Natural killer cell (primary cell): ENCODE data around the gene CDX1. TPM values are rescaled to one million over a fixed set of nuclear protein-coding genes. Genes with fewer than 3 reads are reported as not detected.
"Not testable (repeated sequence)": the region's sequence is repeated elsewhere in the genome, so short reads cannot be mapped to it uniquely, and the experiment has no call there.

Experiments used
- ATAC-seq, 3 donors: fragments of 150-1000 bp in 2 of 3; fragments of 200-7000 bp in 1 of 3; cut with Tn5 transposase; 1 replicate in 1 of 3; 2 replicates in 2 of 3; pipeline ENCODE4 v1.10.0; 2021; ENCODE audit warnings: mild to moderate bottlenecking in 2 of 3, moderate library complexity in 2 of 3
- DNase-seq, 2 donors: peaks; one replicate each; pipeline versions ENCODE4 v3.0.0 to v3.0.0-alpha.2; 2013 to 2021; ENCODE audit warnings: mixed read lengths in 1 of 2
- H3K27ac ChIP-seq: one replicate; pipeline ENCODE4 v1.5.1; 2013; ENCODE audit warnings: mild to moderate bottlenecking, low read length
- H3K27me3 ChIP-seq: one replicate; pipeline ENCODE4 v1.6.1; 2013; ENCODE audit warnings: low read length; ENCODE audit not compliant: control insufficient read depth, insufficient read depth
- H3K36me3 ChIP-seq: one replicate; pipeline ENCODE4 v1.6.1; 2013; ENCODE audit warnings: low read length; ENCODE audit not compliant: control insufficient read depth, insufficient read depth
- H3K4me1 ChIP-seq: one replicate; pipeline ENCODE4 v1.6.1; 2013; ENCODE audit warnings: low read length; ENCODE audit not compliant: control insufficient read depth, insufficient read depth
- H3K4me3 ChIP-seq: one replicate; pipeline ENCODE4 v1.5.1; 2013; ENCODE audit warnings: low read length
- H3K9me3 ChIP-seq: one replicate; pipeline ENCODE4 v1.6.1; 2013; ENCODE audit warnings: low read length; ENCODE audit not compliant: control insufficient read depth, insufficient read depth
- H3K27ac Mint-ChIP-seq, 2 donors: one replicate each; pipeline ENCODE4 v1.8.0; 2022; ENCODE audit warnings: mild to moderate bottlenecking in 2 of 2, mixed read lengths in 2 of 2, moderate library complexity in 1 of 2
- H3K27me3 Mint-ChIP-seq, 2 donors: one replicate each; pipeline ENCODE4 v1.8.0; 2022; ENCODE audit warnings: low read depth in 2 of 2, mixed read lengths in 2 of 2
- H3K36me3 Mint-ChIP-seq: one replicate; pipeline ENCODE4 v1.8.0; 2022; ENCODE audit warnings: mixed read lengths
- H3K4me1 Mint-ChIP-seq, 2 donors: one replicate each; pipeline ENCODE4 v1.8.0; 2022; ENCODE audit warnings: mixed read lengths in 2 of 2
- H3K4me3 Mint-ChIP-seq: one replicate; pipeline ENCODE4 v1.8.0; 2022; ENCODE audit warnings: mild to moderate bottlenecking, moderate library complexity, mixed read lengths
- H3K9me3 Mint-ChIP-seq, 2 donors: one replicate each; pipeline ENCODE4 v1.8.0; 2022; ENCODE audit warnings: mixed read lengths in 2 of 2
- WGBS: methylation state at CpG from one replicate; pipeline ENCODE4 v1.1.7; 2013; ENCODE audit warnings: missing lambda C conversion rate; ENCODE audit not compliant: insufficient coverage; 5-methylcytosine and 5-hydroxymethylcytosine counted together
- intact Hi-C: fragments of 100-400 bp; cut with micrococcal nuclease; formaldehyde crosslinking; loops from one replicate; pipeline ENCODE4 v1.14.2; 2022
- total RNA-seq, 4 donors: library from RNA; stranded (reverse); fragments of 120-200 nt in 1 of 4; gene quantifications; one replicate each; pipeline versions ENCODE4 v1.2.3 to v1.2.4, GENCODE V29; 2013 to 2022
- TF ChIP-seq, protein P1 (sequence below): fragments of 200-600 bp; IDR thresholded peaks from one replicate; pipeline ENCODE4 v1.8.0; 2022; ENCODE audit warnings: antibody characterized with exemption

CDX1 gene
- total RNA-seq, 3 donors from 2014 or later (not counting 1 experiment from before 2014, with no cell fraction given), result not detected

GRCh38 chr5:150229571-150229970 is 63.0 kb downstream of the CDX1 start:
- intact Hi-C loops, result no loop called here
- H3K9me3 Mint-ChIP-seq, result no peaks in the 10 kb centered on the region
- WGBS, result 89% methylated on average over 3 of the region's 3 CpGs

GRCh38 chr5:150230842-150231241 is 64.3 kb downstream of the CDX1 start:
- Histone ChIP-seq H3K9me3 (no peaks in the 10 kb centered on the region), H3K4me3 (no peak overlapping the region), H3K27ac (no peak overlapping the region), H3K27me3 (no peaks in the 10 kb centered on the region), H3K36me3 (no peaks in the 10 kb centered on the region), H3K4me1 (no peaks in the 10 kb centered on the region)
- Mint-ChIP-seq H3K4me3 (no peak overlapping the region), H3K36me3 (no peaks in the 10 kb centered on the region), H3K27me3 (no peaks in the 10 kb centered on the region), H3K9me3 (no peaks in the 10 kb centered on the region), H3K4me1 (no peaks in the 10 kb centered on the region), H3K27ac (no peak overlapping the region)
- TF ChIP-seq, protein P1, sequence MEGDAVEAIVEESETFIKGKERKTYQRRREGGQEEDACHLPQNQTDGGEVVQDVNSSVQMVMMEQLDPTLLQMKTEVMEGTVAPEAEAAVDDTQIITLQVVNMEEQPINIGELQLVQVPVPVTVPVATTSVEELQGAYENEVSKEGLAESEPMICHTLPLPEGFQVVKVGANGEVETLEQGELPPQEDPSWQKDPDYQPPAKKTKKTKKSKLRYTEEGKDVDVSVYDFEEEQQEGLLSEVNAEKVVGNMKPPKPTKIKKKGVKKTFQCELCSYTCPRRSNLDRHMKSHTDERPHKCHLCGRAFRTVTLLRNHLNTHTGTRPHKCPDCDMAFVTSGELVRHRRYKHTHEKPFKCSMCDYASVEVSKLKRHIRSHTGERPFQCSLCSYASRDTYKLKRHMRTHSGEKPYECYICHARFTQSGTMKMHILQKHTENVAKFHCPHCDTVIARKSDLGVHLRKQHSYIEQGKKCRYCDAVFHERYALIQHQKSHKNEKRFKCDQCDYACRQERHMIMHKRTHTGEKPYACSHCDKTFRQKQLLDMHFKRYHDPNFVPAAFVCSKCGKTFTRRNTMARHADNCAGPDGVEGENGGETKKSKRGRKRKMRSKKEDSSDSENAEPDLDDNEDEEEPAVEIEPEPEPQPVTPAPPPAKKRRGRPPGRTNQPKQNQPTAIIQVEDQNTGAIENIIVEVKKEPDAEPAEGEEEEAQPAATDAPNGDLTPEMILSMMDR, result no peak
- intact Hi-C loops, result no loop called here
- WGBS, result 89% methylated on average over 7 of the region's 7 CpGs
- ATAC-seq (no peak), DNase-seq (no peak)

More at GRCh38 chr5:150229571-150229970, 63.0 kb downstream of the CDX1 start:
- H3K4me1 ChIP-seq, result no peaks in the 10 kb centered on the region
- H3K36me3 ChIP-seq, result no peaks in the 10 kb centered on the region
- Mint-ChIP-seq H3K4me3 (no peak overlapping the region), H3K4me1 (no peaks in the 10 kb centered on the region), H3K27me3 (no peaks in the 10 kb centered on the region), H3K27ac (no peak overlapping the region), H3K36me3 (no peaks in the 10 kb centered on the region)
- H3K4me3 ChIP-seq, result no peak overlapping the region
- H3K9me3 ChIP-seq, result no peaks in the 10 kb centered on the region
- ATAC-seq (no peak), DNase-seq (no peak)
- TF ChIP-seq, protein P1, result no peak
- no peaks in the 10 kb centered on the region for H3K27me3 ChIP-seq
- H3K27ac ChIP-seq, result no peak overlapping the region

GRCh38 chr5:150233706-150234105 is 67.1 kb downstream of the CDX1 start:
- H3K27ac Mint-ChIP-seq, H3K27ac ChIP-seq, H3K4me3 ChIP-seq, H3K4me1 ChIP-seq, DNase-seq, H3K36me3 ChIP-seq, H3K36me3 Mint-ChIP-seq, H3K9me3 ChIP-seq, intact Hi-C loops, H3K4me3 Mint-ChIP-seq, H3K27me3 Mint-ChIP-seq, H3K4me1 Mint-ChIP-seq, H3K9me3 Mint-ChIP-seq, H3K27me3 ChIP-seq, ATAC-seq: not testable (repeated sequence)
- WGBS, result 82% methylated on average over 5 of the region's 5 CpGs

Other genes with a start within 250 kb of the CDX1 start
- not detected for gene PDE6A, start 222.0 kb upstream of the CDX1 start, total RNA-seq
- gene SLC26A2, start 206.0 kb upstream of the CDX1 start, total RNA-seq, result 10 to 100 TPM in 1 of 3 donors, 1 to 10 TPM in 2; 6.2 to 10.9 (median 8.1) TPM
- gene TIGD6, start 166.1 kb upstream of the CDX1 start, total RNA-seq, result 1 to 10 TPM; 1.8 to 3.9 (median 2.5) TPM
- 10 to 100 TPM; 39.0 to 46.5 (median 45.8) TPM for gene HMGXB3, start 166.0 kb upstream of the CDX1 start, total RNA-seq
- 10 to 100 TPM in 1 of 3 donors, 1 to 10 TPM in 2; 4.9 to 39.0 (median 7.8) TPM for gene CSF1R, start 80.2 kb upstream of the CDX1 start, total RNA-seq
- 10 to 100 TPM; 44.8 to 93.1 (median 61.6) TPM for gene PDGFRB, start 10.9 kb upstream of the CDX1 start, total RNA-seq
- not detected for gene SLC6A7, start 23.3 kb downstream of the CDX1 start, total RNA-seq
- under 1 TPM in 1 of 3 donors, not detected in 2; 0.38 TPM for gene CAMK2A, start 123.0 kb downstream of the CDX1 start, total RNA-seq
- under 1 TPM in 1 of 3 donors, not detected in 2; 0.19 TPM for gene ARSI, start 136.1 kb downstream of the CDX1 start, total RNA-seq
- gene TCOF1, start 190.9 kb downstream of the CDX1 start, total RNA-seq, result 10 to 100 TPM; 51.5 to 62.6 (median 51.7) TPM
- gene CD74, start 246.1 kb downstream of the CDX1 start, total RNA-seq, result 100 to 1,000 TPM; 550 to 913 (median 748) TPM